Pulmonary artery endothelial cell (primary cell): Measurements from ENCODE around the gene SLC25A42. TPM values are rescaled to one million over a fixed set of nuclear protein-coding genes. Genes with fewer than 3 reads are reported as not detected.
"Not testable (repeated sequence)": the region's sequence is repeated elsewhere in the genome, so short reads cannot be mapped to it uniquely, and the experiment has no call there.

ENCODE experiments used
- DNase-seq: peaks from one replicate; pipeline ENCODE4 v3.0.0-alpha.2; 2011; ENCODE audit warnings: low read depth, low spot score
- total RNA-seq: library from RNA; depleted of rRNA; stranded (reverse); fragments of >200 nt; gene quantifications from 2 replicates; pipeline ENCODE4 v1.2.3, GENCODE V29; 2014

SLC25A42 gene
- total RNA-seq, 1 donor from 2014 or later, result 3.7 TPM

DNA sequence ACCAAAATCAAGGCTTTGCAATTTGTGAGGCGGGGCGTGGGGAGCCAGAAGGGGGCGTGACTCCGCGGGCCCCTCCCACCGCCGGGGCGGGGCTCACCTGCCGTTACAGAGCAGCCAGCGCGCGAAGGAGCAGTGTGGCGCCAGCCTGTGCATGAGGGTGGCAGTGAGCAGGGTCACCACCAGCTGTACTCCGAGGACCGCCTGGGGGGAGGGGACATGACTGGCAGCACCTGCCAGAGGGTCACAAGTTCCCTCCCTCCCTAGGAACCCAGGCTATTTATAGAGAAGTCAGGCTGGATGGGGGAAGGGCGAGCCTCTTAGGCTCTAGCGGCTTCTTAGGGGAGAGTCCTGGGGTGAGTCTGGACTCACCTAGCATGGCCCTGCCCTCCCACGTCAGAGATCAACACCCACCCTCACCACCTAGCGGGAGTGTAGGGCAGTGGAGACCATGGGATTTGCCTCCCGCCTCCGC, 70.9 kb downstream of the SLC25A42 start:
- no peak for DNase-seq

DNA sequence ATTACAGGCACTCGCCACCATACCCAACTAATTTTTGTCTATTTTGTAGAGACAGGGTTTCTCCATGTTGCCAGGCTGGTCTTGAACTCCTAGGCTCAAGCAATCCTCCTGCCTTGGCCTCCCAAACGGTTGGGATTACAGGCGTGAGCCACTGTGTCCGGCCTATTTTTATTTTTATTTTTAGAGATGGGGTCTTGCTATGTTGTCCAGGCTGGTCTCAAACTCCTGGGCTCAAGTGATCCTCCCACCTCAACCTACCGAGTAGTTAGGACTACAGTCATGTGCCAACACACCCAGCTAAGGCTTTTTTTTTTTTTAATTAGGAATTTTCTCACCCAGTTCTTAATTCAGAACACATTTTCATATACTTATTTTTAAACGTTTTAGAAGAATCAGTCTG, 71.9 kb downstream of the SLC25A42 start:
- DNase-seq, result not testable (repeated sequence)

DNA sequence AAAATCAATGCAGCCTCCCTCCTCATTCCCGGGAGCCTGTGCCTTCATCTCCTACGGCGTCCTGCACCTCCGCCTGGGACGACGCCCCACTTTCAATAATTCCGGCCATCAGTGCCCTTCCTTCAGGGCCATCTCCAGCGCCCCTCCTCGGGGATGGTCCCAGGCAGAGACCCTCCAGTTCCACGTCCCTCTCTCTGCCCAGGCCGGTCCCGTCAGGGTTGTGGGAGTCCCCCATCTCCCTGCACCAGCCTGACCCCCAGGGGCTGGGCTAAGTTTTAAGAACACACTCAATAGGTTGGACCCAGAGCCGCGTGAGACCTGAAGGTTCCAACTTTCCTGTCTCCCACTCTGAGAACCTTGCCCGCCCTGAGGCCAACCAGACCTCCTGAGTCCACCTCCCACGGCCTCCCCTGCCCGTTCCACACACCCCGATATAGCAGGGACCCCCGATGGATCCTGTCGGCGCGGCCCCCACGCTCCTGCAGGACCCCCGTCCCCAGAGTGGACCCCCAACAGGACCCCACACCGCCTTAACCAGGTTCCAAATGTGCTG, 73.8 kb downstream of the SLC25A42 start:
- DNase-seq, result no peak

DNA sequence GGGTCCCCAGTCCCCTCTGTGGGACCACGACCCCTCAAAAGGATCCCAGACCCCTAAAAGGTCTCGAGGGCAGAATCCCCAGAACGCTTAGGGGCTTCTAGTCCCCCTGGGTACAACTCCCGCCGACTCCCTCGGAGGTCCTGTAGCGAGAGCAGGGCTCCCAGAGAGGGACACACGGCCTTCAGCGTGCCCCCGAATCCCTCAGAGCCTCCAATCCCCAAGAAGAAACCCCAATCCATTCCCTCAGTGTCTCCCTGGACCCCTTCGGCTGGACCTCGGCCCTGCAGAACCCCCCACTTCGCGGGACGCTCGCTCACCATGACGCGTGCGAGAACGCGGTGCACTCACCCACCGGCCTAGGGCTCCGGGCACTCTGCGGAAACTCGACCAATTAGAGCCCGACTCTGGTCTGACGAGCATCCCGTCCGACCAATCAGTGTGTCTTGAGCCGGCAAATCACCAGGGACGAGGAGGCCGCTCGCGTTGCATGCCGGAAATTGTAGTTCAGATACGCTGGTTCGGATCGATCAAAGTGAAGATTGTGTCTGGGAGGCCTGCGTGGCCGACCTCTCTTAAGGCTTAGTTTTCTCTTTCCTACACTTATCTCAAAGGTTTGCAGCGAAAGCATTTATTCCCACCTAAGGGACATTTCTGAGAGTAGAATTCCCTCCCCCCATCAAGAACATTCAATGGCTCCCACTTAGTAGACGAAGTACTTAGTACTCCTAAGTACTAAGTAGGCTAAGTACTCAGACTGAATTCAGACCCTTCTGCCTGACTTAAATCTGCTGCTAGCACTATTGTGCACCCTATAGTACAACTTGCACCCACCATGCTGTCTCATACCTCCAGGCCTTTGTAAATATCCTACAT, 74.6 kb downstream of the SLC25A42 start, which contains the start of gene TMEM161A:
TMEM161A (minus strand) TSS at position 370 of the 873 bp plus-strand sequence; CDS start at position 320, 50 bp downstream.
- DNase-seq, result peak; percentile 95

DNA sequence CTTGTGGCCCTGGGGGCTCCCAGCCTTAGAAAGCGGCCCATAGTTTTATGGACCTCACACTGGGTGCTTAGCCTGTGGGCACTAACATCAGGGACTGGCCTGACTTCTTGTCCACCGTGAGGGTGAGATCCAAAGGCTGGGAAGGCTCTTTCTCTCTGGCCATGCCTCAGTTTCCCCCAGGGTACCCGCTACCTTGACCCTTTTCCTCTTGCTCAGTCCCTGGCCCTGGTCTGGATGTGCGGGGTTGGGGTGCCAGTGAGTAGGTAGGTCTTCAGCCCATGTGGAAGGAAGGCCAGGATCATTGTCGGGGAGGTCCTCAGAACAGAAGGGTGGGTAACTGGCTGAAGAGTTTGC, 76.1 kb downstream of the SLC25A42 start:
- DNase-seq, result no peak

DNA sequence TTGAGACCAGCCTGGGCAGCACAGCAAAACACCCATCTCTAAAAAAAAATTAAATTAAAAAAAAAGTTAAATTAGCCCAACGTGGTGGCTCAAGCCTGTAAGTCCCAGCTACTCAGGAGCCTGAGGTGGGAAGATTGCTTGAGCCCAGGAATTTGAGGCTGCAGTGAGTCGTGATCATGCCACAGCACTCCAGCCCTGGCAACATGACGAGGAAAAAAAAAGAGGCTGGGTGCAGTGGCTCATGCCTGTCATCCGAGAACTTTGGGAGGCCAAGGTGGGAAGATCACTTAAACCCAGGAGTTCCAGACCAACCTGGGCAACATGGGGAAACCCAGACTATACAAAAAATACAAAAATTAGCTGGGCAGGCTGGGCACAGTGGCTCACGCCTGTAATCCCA, 76.7 kb downstream of the SLC25A42 start:
- DNase-seq, result no peak

DNA sequence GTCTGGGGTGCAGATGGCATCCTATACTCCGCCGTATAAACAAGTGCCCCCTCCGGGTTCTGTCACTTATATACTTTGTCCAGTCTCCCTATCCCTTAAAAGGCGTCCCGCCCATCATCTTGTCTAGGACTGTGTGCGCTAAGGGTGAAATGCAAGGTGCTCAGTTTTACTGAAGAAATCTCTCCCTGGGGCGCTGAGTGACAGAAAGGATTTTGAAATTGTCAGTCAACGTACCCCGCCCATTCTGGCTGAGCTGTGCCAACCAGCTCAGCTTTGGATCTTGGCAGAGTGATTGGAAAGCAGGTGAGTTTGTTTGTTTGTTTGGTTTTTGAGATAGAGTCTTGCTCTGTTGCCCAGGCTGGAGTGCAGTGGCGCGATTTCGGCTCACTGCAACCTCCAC, 78.6 kb downstream of the SLC25A42 start:
- no peak for DNase-seq

DNA sequence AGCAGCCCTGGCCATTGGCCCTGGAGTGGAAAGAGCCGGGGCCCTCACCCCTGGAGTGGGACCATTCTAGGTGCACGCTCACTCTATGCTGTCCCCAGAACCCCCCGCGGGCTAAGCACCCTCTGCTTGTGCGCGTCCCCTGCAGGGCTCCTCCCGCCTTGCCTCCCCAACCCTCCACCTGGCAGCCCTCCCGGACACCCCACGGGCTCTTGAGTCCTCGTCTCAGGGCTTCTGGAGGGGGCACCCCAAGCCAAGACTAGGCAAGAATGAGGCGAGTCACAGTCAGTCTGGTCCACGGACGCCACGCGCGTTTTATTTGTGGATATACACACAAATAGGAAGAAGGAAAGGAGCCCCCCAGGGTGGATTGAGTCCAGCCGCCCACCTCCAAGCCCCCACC, 81.5 kb downstream of the SLC25A42 start:
- DNase-seq, result no peak

DNA sequence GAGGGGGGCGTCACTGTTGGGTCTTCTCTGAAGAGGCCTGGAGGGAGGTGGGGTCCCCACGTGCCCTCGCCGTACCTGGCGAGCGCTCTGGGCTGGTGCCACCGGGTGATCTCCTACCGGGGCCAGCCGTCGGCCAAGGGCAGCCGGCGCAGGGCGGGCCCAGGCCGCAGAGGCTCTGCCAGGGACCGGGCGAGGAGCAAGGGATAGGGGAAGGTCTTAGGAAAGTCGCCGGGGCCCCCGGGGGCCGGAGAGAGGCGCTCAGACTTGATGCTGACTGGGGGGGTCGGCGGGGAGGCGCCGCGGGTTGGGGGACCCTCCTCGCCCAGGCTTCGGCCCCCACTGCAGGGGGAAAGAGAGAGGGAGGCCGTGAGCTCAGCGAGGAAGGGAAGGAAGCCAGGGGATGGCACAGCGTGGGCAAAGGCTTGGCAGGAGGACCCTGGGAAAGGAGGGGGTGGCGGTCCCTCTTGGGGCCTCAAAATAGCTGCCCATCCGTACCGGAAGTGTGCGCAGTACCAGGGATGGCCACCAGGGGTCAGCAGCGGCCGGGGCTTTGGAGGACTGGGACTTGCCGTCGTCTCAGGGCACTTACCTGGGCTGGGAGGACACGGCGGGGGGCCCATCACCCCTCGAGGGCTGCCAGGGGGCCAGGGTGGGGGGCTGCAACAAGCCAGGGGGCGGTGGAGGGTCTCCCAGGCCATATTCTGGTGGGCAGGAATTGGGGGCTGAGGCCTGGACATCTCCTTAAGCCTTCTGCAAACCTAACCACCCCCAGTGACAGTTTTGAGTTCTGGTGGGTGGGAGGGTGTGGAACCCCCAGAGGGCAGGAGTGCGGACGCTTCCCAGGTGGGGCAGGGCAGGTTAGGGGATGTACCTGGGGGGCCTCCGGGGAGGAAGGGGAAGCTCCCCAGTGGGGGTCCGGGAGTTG, 82.2 kb downstream of the SLC25A42 start:
- DNase-seq, result no peak

DNA sequence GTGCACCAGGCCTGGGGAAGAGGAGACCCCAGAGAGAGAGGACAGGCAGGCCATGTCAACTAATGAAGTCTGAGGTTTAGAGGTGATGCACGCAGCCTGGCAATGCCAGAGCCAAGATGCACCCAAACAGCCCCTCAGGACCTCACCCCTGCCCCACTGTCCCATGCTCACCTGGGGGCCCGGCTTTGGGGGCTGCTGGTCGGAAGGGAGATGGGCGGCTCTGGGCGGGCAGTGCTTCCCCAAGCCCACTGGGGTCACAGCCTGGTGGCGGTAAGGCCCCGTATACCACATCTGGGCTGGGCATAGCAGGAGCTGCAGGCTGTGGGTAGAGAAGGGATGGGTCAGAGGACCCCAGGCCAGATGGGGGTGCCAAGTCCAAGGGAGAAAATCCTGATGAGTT, 83.1 kb downstream of the SLC25A42 start:
- no peak for DNase-seq

DNA sequence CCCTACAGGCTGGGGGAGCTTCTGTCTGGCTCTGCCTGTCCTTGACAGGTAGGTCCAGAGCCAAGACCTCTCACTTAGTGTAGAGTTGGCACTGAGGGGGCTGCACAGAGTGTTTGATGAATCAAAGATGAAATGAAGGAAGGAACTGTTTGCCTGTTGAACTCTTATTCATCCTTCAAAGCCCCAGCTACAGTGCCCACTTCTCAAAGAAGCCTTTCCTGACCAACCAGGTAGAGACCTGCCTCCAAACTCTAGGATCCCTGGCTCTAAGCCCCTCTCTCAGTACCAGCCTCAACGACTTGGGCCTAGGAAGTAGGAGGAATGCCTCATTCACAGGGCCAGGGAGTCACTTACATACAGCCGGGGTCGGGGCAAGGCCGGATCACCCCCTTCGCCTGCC, 83.5 kb downstream of the SLC25A42 start:
- no peak for DNase-seq

DNA sequence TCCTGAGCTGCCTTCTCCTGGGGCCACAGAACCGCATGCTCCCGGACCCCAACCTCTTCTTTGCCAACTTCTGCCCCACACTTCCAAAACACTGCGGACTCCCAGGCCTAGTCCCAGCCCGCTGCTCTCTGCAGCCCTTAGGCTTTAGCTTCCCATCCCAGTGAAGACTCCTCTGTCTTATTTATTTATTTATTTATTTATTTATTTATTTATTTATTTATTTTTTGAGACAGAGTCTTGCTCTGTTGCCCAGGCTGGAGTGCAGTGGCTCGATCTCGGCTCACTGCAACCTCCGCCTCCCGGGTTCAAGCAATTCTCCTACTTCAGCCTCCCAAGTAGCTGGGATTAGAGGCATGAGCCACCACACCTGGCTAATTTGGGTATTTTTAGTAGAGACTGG, 84.7 kb downstream of the SLC25A42 start:
- DNase-seq, result not testable (repeated sequence)

DNA sequence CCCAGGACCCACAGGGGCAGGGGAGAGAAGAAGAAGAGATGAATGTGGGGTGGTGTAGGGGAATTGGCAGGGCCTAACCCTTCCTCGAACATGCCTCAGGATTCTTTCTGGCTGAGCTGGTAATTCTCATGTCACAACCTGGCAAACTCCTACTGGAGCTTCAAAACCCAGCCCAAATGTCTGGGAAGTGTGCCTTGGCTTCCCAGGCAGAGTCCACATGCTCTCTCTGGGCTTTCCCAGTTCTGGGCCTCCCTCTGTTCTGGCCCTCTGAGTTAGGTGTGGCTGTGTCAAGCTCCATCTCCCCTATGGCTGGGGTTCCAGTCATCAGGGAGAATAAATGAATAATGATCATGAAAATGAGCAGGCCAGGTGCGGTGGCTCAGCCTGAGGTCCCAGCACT, 85.6 kb downstream of the SLC25A42 start:
- DNase-seq, result no peak

DNA sequence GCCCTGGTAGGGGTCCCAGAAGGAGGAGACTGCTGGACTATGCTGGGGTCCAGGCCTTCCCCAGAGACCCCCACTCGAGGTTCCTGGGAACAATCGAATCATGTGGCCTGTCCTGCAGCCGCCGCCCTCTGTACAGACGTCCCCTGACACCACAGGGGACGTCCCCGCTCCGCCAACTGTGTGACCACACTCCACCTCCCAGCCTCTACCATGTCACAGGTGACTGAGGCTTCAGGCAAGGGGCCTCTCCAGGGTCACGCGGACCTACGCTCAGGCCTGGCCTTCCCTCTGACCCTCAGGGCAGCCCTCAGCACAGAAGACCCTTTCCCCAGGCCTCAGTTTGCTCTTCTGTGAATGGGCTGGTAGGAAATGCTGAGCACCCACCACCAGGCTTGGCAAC, 87.6 kb downstream of the SLC25A42 start:
- DNase-seq, result no peak

DNA sequence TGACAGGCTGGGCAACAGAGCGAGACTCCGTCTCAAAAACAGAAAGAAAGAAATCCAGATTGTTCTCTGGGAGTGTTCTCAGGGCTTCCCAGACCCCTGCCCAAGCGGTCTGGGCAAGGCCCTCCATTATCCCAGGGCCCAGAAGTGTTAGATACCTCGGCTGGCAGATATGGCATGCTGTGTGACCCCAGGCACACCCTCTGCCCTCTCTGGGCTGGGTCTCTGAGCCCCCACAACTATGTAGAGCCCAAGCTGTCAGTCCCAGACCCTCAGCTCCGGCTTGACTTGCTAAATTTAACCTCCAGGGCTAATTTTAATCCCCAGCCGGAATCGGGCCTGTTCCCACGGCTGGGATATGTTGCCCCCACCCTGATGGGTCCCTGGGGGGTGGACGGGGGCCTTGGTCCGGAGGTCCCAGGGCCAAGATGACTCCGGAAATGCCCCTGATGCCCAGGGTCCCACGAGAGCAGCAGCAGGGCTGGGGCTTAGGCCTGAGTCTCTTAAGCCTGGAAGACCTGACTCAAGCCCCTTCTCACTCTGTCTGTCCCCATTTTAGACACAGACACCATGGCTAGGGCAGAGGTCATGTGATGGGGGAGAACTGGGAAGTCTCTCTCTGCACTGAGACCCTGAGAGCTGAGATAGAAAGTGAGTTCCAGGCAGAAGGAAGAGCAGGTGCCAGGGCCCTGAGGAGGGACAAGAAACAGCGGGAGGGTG, 89.0 kb downstream of the SLC25A42 start:
- no peak for DNase-seq

DNA sequence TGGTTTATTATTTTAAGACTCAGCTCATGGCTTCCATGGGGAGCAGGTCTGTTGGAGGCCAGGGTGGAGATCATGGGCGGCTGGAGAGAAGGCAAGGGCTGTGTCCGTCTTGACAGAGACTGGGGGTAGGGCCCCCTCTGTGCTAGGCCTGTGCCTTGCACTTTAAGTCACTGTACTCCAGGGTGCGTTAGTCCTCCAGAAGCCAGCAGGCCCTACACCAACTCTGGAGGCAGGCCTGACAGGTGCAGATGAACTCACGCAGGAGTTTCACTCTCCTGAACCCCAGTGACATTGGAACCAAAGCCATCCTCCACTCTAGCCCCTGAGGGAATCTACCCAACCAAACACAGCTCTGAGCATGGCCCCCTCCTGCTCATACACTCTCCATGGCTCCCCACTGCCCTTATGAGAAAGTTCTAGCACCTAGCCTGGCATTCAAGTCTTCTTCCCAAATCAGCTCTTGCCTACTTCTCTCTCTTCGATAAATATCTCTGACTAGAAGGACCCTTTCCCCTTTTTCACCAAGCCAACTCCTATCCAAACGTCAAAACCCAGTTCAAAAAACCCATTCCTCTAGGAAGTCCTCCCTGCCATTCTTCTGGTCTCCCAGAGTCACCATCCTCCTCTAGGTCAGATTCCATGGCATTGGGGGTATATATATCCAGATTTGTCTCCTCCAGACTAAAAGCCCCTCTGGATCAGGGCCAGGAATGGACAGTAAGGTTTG, 91.1 kb downstream of the SLC25A42 start:
- no peak for DNase-seq

DNA sequence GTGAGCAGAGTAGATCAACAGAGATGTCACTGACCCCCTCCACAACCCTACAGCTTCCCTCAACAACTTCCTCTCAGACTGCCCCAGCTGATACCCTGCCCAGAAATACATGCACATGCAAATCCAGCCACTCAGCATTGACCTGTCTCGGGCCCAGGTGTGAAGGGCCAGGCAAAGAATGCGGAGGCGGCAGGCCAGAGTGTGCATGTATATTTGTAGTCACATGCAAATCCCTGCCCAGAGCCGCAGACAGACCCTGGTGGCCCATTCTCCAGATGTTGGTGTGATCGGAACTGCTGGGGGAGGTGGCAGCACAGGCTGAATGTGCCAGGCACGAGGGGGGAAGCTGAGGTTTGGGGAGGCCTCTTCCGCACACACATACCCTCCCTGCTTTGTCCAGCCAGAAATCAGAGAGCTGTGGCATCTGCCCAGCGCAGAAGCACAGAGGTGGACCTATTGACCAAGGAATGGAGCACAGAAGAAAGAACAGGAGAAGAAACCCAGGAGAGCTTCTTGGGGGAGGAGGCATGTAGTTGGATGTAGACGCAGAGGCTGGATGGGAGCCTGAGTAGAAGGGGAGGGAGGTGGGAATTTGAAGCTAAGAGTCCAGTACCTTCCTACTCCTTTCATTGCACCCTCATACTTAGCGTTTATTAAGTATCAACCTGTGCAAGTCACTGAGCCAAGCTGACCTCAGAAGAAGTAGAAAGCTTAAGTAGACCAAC, 91.9 kb downstream of the SLC25A42 start:
- no peak for DNase-seq

DNA sequence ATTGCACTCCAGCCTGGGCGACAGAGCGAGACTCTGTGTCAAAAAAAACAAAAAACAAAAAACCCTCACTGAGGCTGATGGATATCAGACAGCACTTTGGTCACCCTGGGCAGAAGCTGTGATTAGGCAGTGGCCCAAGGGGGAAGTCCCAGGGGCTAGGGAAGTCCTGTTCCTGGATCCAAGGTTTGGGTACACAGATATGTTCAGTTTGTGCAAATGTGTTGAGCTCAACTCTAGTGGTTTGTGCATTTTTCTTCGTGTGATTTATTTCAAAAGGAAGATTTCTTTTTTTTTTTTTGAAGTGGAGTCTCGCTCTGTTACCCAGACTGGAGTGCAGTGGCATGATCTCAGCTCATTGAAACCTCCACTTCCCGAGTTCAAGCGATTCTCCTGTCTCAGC, 94.0 kb downstream of the SLC25A42 start:
- no peak for DNase-seq

DNA sequence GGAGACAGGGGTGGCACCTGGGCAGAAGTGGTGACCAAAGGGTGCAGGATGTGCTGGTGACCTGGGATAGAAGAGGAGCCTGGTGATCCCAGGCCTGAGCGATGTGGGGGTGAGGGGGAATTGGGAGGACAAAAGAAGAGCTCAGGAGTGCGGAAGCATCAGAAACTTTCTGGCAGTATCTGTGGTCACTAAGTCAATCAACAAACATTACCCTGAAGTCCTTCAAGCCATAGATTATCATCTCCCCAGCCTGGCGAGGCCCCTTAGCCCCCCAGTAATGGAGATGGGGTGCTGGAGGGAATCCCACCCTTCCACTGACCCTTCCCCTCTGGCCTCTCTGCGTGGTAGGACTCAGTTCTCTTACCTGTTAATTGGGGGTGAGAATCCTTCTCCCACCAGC, 95.7 kb downstream of the SLC25A42 start:
- DNase-seq, result no peak

DNA sequence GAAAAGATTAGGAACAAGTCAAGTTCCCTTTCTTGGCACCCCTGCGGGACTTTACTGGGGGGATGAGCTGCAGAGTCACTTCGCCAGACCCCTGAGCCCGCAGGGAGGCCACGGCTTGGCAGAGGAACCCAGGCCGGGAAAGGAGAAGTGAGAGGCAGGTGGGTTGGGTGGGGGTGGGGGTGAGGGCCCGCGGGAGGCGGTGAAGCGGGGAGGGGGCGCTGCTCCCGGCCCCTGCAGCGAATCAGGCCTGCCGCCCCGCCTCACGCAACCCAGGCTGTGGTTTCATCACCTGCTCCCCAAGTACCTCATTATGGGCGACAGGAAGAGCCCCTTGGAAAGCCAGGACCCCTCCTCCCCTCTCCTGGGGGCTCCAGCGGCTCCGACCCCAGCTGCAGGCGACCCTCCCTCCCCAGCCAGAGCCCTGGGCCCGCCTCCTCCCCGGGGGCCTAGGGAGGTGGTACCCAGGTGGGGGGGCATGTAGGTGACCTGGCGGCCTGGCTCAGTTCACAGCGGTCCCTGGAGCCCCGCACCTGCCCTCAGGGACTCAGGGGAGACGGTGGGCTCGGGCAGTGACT, 96.8 kb downstream of the SLC25A42 start:
- DNase-seq, result no peak
